Stimulated activated naive CD4-positive, alpha-beta T cell treated with Interleukin-2 at 50 U/mL for 16 hours (primary cell): ENCODE data around the gene TSSK3.
A peak's percentile ranks its signal among the peaks of the same experiment; 100 is the strongest.
"Not testable (repeated sequence)": the region's sequence is repeated elsewhere in the genome, so short reads cannot be mapped to it uniquely, and the experiment has no call there.

Source experiments
- DNase-seq: peaks from one replicate; lab custom pipeline; 2025; lab: John Stamatoyannopoulos, UW

The TSSK3 gene

GRCh38 chr1:32338637-32339145 lies 23.6 kb upstream of the TSSK3 start:
- DNase-seq = no peak

- peak; percentile 20 for DNase-seq
Observed at GRCh38 chr1:32339363-32339978, 22.9 kb upstream of the TSSK3 start.

GRCh38 chr1:32341186-32341757 lies 21.1 kb upstream of the TSSK3 start:
- no peak for DNase-seq

GRCh38 chr1:32341971-32342370 lies 20.4 kb upstream of the TSSK3 start:
- DNase-seq = no peak

- no peak for DNase-seq
Observed at GRCh38 chr1:32342704-32343103, 19.6 kb upstream of the TSSK3 start.

GRCh38 chr1:32345289-32345827 lies 17.0 kb upstream of the TSSK3 start:
- no peak for DNase-seq

GRCh38 chr1:32346532-32347157 lies 15.7 kb upstream of the TSSK3 start:
- DNase-seq = no peak

GRCh38 chr1:32349211-32349708 lies 13.1 kb upstream of the TSSK3 start:
- DNase-seq = no peak

- peak; percentile 83 for DNase-seq
Observed at GRCh38 chr1:32350785-32351398, 11.4 kb upstream of the TSSK3 start.

GRCh38 chr1:32351399-32352238 lies 10.7 kb upstream of the TSSK3 start:
- DNase-seq = peak; percentile 92

GRCh38 chr1:32352239-32352745 lies 10.0 kb upstream of the TSSK3 start:
- no peak for DNase-seq

GRCh38 chr1:32352831-32353383 lies 9.4 kb upstream of the TSSK3 start:
- no peak for DNase-seq

GRCh38 chr1:32353431-32353830 lies 8.9 kb upstream of the TSSK3 start:
- no peak for DNase-seq

GRCh38 chr1:32353886-32354570 lies 8.3 kb upstream of the TSSK3 start:
- DNase-seq = no peak

GRCh38 chr1:32355778-32356177 lies 6.6 kb upstream of the TSSK3 start:
- DNase-seq = not testable (repeated sequence)

- no peak for DNase-seq
Observed at GRCh38 chr1:32356478-32356877, 5.9 kb upstream of the TSSK3 start.

GRCh38 chr1:32357614-32358013 lies 4.7 kb upstream of the TSSK3 start:
- no peak for DNase-seq

GRCh38 chr1:32358435-32358834 lies 3.9 kb upstream of the TSSK3 start:
- no peak for DNase-seq

- DNase-seq = no peak
Observed at GRCh38 chr1:32361308-32361673, 1.0 kb upstream of the TSSK3 start.

GRCh38 chr1:32361674-32362473 lies 465 bp upstream of the TSSK3 start:
- no peak for DNase-seq
